GM18520 (cell line): ENCODE measurements around the gene TMEM18.

ENCODE experiments used
- ATAC-seq: cut with Tn5 transposase; IDR thresholded peaks from one replicate; pipeline ENCODE4 v1.9.1; 2021; ENCODE audit not compliant: unreplicated experiment

Gene TMEM18

GRCh38 chr2:673615-674320 lies 3.4 kb downstream of the TMEM18 start:
- no peak for ATAC-seq

GRCh38 chr2:673016-673415 lies 4.2 kb downstream of the TMEM18 start:
- no peak for ATAC-seq

- no peak for ATAC-seq
Observed at GRCh38 chr2:672606-672905, 4.7 kb downstream of the TMEM18 start.

DNA sequence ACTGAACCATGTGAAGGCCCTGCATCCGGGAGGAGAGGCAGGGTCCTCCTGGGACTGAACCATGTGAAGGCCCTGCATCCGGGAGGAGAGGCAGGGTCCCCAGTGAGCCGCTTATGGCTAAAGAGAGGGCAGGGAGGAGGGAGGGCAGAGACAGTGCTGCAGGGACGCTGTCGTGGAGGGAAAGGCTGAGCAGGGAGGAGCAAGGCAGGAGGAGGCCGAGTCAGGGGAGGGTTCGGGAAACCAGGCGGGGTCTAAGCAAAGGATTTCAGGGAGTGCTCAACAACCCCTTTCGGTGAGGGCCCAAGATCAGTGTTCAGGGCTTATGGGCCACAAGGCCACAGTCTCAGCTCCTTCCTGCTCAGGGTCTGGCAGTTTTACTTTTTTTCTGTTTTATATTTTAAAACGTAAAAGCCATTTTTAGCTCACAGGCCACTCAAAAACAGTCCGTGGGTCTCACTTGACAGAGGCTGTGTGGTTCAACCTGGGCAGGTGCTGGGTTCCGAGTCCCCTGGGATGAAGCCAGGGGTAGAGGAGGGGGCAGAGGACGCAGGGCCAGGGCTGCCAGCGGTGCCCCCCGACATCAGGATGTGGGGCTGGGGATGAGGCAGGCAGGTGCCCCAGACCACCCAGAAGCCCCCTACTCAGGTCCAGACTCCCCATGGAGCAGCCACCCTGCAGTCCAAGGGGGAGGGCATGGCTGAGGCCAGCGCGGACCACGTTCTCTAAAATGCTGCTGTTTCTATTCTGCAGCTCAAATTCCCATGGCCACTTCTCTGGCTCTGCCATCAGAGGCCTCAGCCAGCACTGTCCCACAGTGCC lies 5.2 kb downstream of the TMEM18 start:
- ATAC-seq, result no peak

GRCh38 chr2:671072-671471 lies 6.1 kb downstream of the TMEM18 start:
- no peak for ATAC-seq

GRCh38 chr2:670637-671036 lies 6.6 kb downstream of the TMEM18 start:
- no peak for ATAC-seq

DNA sequence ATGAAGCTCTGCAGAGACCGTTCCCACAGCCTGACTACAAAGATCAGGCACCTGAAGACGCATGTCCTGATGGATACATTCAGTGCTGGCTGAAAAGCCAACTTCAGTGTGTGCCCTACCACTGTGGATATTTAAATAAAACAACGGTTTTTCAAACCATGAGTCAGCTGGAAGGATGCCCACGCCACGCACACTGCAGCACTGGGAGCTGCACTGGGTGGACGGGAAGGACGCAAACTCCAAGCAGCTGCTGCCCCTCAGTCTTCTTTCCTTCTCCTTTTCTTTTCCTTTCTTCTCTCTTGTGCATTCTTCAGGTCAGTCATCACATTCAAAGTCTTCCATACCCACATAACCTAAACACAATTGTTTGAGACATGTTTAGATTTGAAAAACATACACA lies 7.9 kb downstream of the TMEM18 start:
- ATAC-seq, result no peak

- no peak for ATAC-seq
Observed at GRCh38 chr2:668000-668398, 9.2 kb downstream of the TMEM18 start.

DNA sequence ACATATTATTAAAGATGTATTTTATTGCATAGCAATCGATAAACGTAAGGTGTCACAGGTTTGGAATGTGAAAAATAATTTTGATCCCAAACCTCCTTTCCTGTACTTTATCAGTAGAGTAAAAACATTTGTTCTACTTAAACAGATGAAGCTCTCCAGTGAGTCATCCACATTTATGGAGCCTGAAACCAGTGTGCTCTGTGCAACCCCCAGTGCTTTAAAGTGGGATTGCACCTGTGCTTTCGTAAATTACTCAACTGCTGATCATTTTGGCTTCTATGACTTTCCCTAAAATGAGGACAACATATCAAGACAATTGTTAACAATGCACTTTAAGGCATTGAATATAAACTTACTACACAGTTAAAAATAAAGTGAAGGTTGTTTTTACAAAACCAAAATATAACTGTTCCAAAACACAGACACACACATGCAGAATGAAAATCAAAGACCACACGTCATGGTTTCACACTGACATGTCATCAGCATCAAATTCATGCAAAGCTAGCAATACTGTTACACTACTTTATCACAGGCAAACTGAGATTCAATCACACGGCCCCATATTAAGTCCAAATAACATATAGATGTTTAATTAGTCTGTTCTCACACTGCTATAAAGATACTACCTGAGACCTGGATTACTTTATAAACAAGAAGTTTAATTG lies 9.7 kb downstream of the TMEM18 start:
- ATAC-seq, result no peak

- ATAC-seq, result no peak
Observed at GRCh38 chr2:666441-666840, 10.8 kb downstream of the TMEM18 start.

DNA sequence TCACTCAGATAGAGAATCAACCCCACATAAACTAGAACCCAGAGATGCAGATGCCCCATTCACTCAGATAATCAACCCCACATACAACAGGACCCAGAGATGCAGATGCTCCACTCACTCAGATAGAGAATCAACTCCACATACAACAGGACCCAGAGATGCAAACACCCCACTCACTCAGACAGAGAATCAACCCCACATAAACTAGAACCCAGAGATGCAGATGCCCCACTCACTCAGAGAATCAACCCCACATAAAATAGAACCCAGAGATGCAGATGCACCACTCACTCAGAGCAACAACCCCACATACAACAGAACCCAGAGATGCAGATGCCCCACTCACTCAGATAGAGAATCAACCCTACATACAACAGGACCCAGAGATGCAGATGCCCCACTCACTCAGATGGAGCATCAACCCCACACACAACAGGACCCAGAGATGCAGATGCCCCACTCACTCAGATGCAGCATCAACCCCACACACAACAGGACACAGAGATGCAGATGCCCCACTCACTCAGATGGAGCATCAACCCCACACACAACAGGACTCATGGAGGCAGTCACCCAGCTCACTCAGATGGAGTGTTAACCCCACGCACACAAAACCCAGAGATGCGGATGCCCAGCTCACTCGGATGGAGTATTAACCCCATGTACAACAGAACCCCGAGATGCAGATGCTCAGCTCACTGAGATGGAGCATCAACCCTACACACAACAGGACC lies 11.7 kb downstream of the TMEM18 start:
- no peak for ATAC-seq

- ATAC-seq, result no peak
Observed at GRCh38 chr2:664063-664462, 13.1 kb downstream of the TMEM18 start.

DNA sequence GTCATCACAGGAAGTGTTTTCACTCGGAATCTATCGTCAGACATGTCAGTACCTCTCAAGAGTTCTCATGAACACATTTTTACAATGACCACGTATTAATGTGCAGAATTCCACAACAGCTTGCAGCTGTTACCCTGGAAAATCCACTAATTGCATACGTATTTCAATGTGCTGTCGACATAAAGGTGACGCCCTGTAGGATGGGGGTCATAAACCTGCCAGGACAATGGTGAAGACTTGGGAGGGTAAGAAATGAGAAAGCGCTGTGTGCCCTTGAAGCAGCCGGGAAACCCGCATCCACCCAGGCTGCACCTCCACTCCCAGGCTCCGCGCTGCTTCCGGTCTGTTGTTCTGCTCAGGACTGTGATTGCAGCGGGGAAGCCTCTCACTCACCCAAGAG lies 14.0 kb downstream of the TMEM18 start:
- no peak for ATAC-seq

DNA sequence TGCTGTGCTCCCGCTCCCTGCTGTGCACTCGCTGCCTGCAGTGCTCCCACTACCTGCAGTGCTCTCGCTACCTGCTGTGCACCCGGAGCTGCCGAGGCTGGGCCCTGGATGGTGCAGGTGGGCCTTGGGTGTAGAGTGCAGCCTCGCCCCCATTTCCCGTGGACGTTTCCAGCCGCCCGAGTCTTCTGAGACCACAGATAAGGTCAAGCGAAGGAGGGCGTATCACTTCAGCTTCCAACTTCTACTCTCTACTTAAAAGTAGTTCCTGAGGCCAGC lies 15.9 kb downstream of the TMEM18 start:
- no peak for ATAC-seq

GRCh38 chr2:660586-661359 lies 16.4 kb downstream of the TMEM18 start:
- no peak for ATAC-seq

GRCh38 chr2:660029-660428 lies 17.2 kb downstream of the TMEM18 start:
- ATAC-seq, result no peak

DNA sequence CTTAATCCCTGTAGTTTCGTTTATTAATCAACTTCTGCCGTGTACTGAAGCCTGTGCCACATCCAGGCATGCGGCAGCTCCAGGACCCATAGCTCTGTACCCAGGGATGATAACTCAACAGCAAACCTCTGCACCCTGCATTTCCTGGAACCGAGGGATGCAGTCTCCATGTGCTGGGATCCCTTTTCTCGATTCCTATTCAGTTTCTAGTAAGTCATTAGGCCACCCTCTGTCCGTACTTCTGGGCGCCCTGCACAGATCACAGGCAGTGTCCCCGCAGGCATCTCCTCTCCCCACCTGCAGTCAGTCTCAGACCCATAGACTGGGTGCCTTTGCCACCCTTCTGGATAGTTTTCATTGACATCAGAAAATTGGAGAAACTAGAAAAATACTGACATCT lies 18.8 kb downstream of the TMEM18 start:
- ATAC-seq, result no peak

DNA sequence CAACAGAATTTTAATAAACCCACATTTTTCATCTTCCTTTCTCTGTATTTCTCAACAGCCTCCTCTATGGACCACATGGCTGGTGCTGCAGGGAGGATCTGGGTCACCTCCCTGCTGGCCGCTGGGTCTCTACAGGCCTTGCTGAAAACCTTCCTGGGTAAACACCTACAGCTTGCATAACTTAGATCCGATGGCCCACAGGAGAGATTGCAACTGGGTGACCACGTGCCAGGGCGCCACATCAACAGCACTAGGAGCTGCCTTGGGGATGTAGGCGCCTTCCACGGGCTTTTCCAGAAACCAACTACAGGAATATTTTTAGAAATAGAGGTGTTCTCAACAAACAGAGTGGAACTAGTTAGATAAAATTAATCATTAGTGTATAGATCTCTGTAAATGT lies 19.4 kb downstream of the TMEM18 start:
- no peak for ATAC-seq

- no peak for ATAC-seq
Observed at GRCh38 chr2:656676-657075, 20.5 kb downstream of the TMEM18 start.

- ATAC-seq, result no peak
Observed at GRCh38 chr2:655626-656025, 21.6 kb downstream of the TMEM18 start.

DNA sequence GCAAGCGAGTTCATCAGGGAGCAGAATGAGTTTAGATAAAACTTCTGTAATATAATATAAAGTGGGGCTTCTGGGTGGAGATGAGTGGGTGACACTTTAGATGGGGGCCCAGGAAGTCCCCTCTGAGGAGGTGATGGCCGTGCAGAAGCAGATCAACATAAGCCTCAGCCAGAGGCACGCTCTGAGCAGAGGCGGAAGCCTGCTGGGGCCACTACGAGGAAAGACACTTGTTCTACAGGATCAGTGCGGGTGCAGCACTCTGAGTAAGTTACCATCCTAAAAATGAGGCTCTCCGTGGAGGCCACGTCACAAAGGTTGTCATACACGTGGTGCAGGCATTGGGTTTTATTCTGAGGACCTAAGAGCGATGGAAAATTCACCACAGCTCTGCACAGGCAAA lies 22.3 kb downstream of the TMEM18 start:
- ATAC-seq, result no peak
